GM19372 (cell line): ENCODE data around the gene PI4KB.
"Not testable (repeated sequence)": the region's sequence is repeated elsewhere in the genome, so short reads cannot be mapped to it uniquely, and the experiment has no call there.

Experiments used
- ATAC-seq: cut with Tn5 transposase; IDR thresholded peaks from one replicate; pipeline ENCODE4 v1.9.1; 2021; ENCODE audit warnings: mild to moderate bottlenecking, low read depth, moderate library complexity; ENCODE audit not compliant: unreplicated experiment

Gene PI4KB

DNA sequence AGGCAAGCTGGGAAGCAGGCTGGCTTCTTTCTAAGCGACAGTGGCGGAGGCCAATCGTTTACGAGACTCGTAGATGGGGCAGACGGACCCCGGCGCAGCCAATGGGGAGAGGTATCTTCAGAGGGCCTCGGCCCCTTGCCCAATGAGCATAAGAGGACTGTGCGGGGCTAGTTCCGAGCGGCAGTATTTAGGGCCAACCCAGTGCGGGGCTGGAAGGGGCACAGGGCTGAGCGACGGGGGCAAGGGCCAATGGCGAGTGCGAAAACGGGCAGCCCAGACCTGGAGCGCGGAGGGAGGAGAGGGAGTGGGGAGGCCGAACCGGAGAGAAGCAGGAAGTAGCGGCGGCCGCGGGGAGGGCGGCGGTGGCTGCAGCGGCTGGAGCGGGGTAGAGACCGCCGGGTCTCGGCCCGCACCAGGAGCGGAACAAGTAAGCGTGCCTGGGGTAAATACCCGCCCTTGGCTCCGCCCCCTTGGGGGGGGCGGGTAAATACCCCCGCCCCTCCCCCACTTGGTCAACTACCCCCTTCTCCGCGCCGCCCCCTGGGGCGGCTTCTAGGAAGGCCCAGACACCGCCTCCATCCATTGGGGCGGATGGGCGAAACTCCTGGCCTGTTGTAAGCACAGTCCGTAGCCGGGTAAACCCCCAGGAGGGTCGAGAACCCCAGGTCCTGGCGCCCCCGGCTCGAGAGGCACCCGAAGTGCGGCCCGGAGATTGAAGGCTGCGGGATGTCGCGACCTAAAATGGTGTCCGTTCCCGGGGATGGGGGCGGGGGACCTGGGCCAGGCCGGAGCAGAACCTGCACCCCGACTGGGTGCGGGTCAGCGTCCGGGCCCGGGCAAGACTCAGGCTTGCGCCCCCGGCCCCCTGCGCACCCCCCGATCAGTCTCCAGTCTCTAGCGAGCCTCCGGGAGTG, 45.0 kb downstream of the PI4KB start, which contains the start of gene ZNF687:
Gene ZNF687 (plus strand): TSS at position 331 of the 914 bp plus-strand sequence. CDS start 3,993 bp downstream, outside the sequence.
- peak; percentile 85 for ATAC-seq

DNA sequence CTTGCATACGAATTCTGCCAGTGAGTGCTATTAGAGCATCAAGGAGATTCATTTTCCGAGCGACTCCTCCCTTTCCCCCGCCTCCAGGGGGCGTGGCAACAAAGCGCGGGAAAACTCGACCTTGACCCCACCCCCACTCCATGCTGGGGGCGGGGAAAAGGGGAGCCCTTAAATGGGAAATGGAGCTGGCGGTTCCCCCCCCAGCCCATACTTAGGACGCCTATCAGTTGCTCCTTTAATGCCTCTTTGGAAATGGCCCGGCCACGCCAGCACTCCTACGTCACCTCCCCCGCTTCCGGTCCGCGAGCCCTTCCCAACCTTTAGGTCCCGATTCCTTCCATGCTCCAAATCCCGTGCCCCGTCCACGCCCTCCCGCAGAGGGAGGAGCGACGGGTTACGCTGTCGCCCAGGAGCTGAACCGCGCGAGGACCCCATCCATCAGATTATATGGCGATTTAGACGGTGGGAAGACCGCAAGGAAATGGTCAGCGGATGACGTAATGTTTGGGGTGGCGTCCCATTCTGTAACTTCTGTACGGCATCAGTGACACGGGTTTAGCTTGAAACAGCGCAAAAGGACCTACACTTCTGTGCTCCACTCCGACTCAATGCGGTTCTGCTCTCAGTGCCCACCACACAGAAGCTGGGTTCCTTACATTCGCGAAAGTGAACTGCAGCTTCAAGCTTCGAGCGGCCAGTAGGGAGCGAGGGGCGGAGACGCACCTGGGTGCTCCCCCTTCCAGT, 45.8 kb downstream of the PI4KB start:
- ATAC-seq: peak; percentile 34

DNA sequence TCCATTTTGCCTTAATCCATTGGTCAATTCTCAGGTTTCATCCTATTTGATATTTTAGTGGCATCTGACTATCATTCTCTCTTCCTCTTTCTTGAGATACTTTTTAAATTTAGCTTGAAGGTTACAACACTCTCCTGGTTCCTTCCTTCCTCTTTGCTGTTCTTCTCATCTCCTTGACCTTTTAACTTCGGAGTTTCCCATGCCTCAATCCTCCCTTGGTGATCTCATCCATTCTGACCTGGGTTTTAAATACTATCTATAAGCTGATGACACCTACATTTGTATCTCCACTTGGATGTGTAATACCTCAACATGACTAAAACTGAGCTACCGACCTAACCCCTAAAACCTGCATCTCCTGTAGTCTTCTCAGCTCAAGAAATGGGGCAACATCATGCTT, 50.0 kb downstream of the PI4KB start:
- ATAC-seq: no peak

- not testable (repeated sequence) for ATAC-seq
These were observed 51.9 kb downstream of the PI4KB start for GRCh38 chr1:151275341-151275740.

DNA sequence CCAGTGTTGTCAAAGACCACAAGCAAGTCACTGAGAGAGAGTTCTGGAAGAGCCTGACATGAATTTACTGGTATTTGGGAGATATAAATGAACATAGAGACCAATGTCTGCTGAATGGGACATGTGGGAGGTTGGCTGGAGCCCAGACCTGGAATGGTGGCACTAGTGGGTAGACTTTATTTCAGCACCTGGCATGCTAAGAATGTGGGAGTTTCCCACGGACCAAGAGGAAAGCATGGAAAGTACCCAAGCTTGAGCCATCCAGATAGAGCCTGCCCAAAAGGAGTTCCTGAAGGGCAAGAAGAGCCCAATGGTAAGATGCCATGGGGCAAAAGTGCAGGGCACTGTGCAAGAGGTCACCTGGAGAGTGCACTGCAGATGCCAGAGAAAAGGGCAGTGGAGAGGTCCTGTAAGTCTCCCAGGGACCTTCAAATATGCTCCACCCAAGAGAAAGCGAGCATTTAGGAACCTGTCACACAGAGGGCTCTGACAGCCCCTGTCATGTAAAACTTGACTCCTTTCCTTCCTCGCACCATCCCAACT, 53.2 kb downstream of the PI4KB start:
- ATAC-seq: no peak

DNA sequence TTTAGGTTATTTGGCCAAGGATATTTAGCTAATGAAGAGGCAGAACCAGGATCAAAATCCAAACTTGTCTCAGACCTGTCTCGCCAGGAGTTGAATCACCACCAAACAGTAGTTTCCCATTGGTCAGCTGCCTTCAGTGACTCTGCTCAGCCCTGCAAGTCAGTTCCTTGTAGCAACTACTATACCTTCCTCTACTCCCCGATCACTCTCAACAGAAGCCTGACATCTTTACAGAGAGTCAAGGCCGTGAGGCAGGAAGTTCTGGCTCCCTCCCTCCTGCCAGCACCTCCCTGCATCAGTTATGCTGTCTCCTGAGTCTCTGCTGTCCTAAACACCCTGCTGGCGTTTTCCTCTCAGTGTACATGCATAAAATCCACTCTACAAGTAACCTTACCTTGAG, 59.5 kb downstream of the PI4KB start:
- ATAC-seq: no peak

- no peak for ATAC-seq
These were observed 60.4 kb downstream of the PI4KB start for GRCh38 chr1:151266821-151267220.

GRCh38 chr1:151266315-151266714, 60.9 kb downstream of the PI4KB start:
- ATAC-seq: no peak

GRCh38 chr1:151265446-151266236, 61.6 kb downstream of the PI4KB start:
- no peak for ATAC-seq

- no peak for ATAC-seq
These were observed 67.9 kb downstream of the PI4KB start for GRCh38 chr1:151259351-151259750.

GRCh38 chr1:151255381-151255780, 71.8 kb downstream of the PI4KB start:
- no peak for ATAC-seq

DNA sequence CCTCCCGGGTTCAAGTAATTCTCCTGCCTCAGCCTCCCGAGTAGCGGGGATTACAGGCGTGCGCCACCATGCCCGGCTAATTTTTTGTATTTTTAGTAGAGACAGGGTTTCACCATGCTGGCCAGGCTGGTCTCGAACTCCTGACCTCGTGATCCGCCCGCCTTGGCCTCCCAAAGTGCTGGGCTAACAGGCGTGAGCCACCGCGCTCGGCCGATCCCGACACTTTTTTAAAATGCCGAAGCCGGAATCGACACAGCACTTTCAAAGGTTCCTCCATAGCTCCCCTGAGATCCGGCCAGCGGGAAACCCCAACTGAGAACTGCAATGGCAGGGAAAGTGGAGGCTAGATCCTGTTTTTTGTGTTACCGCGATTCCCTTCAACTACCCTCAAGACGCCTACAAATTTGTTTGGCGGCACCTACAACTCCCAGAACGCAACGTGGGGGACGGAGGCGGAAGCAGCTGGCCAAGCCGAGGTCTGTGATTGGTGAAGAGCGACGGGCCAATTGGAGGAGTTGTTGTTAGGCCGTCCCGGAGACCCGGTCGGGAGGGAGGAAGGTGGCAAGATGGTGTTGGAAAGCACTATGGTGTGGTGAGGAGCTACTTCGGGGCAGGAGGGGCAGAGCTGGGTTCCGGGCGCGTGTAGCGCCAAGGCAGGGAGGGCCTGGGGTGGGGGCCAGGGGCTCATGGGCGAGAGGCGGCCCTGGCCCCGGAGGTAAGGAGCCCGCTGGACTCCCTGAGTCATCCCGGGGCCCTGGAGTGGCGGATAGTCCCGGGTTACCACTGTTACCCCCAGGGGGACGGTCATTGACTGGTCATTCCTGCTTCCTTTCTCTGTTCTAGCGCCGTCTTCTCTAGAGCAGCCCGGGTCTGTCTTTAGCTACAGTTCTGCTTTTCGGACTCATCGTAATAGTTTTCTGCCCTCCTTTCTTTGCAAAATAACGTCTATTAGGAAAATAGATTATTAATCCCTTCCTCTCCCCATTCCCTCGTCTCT, 72.7 kb downstream of the PI4KB start, which contains the start of gene PSMD4:
Gene PSMD4 (plus strand): TSS at position 518 of the 997 bp plus-strand sequence. CDS start 49 bp downstream, at position 567.
- ATAC-seq: peak; percentile 98

DNA sequence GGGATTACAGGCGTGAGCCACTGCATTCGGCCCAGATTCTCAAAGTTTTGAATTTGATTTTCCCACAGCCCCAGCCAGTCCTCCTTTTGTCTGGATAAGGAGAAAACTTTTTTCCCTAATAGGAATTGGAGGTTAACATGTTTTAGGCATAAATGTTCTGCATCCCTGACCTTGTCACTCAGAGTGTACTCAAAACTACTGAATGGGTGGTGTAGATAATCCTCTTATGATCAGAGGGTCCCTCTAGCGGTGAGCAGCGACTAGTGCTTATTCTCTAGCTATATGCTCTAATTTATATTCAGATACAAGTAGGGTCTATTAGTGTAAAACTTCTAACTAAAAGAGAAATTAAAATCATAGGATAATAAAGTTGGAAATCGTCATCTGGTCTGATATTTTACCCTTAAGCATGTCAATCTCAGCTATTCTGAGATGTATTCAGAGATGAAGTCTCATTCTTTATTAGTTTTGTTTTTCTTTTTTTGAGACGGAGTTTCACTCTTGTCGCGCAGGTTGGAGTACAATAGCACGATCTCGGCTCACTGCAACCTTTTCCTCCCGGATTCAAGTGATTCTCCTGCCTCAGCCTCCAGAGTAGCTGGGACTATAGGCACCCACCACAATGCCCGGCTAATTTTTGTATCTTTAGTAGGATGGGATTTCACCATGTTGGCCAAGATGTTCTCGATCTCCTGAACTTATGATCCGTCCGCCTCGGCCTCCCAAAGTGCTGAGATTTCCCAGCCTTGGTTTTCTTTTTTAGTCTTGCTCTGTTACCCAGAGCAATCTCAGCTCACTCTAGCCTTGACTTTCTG, 75.4 kb downstream of the PI4KB start:
- no peak for ATAC-seq

GRCh38 chr1:151246786-151247185, 80.4 kb downstream of the PI4KB start:
- no peak for ATAC-seq

GRCh38 chr1:151243683-151244216, 83.5 kb downstream of the PI4KB start:
- no peak for ATAC-seq

DNA sequence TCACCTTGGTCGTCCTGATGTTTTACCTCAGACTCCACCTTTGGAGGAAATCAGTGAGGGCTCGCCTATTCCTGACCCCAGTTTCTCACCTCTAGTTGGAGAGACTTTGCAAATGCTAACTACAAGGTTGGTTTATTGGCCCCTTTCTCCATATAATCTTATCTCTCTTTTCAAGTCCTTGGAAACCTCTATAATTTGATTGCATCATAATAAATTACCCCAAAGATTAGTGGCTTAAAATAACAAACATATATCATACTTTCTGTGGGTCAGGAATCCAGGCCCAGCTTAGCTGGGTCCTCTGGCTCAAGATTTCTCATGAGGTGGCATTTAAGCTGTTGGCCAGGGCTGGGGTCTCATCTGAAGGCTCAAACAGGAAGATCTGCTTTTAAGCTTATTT, 84.8 kb downstream of the PI4KB start:
- ATAC-seq: no peak
